Left lung (tissue), 10 donors: ENCODE measurements around the gene PHB1. TPM values are rescaled to one million over a fixed set of nuclear protein-coding genes. Genes with fewer than 3 reads are reported as not detected.
A peak's percentile ranks its signal among the peaks of the same experiment; 100 is the strongest.
"Not testable (repeated sequence)": the region's sequence is repeated elsewhere in the genome, so short reads cannot be mapped to it uniquely, and the experiment has no call there.

ENCODE experiments used
- ATAC-seq: fragments of 200-7000 bp; cut with Tn5 transposase; one replicate; pipeline ENCODE4 v1.9.1; 2020; ENCODE audit warnings: moderate library complexity
- DNase-seq, 4 donors: peaks; one replicate each; pipeline ENCODE4 v3.0.0-alpha.2; 2013 to 2020
- H3K27ac ChIP-seq, 2 donors: fragments of 200-600 bp; sonication (generic) in 1 of 2; one replicate each; pipeline versions ENCODE4 v1.5.0 to v1.8.0; 2020 to 2021
- H3K27me3 ChIP-seq, 2 donors: fragments of 200-600 bp; sonication (generic) in 1 of 2; one replicate each; pipeline versions ENCODE4 v1.5.0 to v1.8.0; 2020 to 2021
- H3K36me3 ChIP-seq, 2 donors: fragments of 200-600 bp; sonication (generic) in 1 of 2; one replicate each; pipeline versions ENCODE4 v1.5.0 to v1.8.0; 2020 to 2021
- H3K4me1 ChIP-seq, 2 donors: fragments of 200-600 bp; one replicate each; pipeline ENCODE4 v1.8.0; 2021
- H3K4me3 ChIP-seq, 2 donors: fragments of 200-600 bp; sonication (generic) in 1 of 2; one replicate each; pipeline versions ENCODE4 v1.5.0 to v1.8.0; 2020 to 2021; ENCODE audit warnings: mild to moderate bottlenecking in 1 of 2
- H3K9me3 ChIP-seq, 2 donors: fragments of 200-600 bp; sonication (generic) in 1 of 2; one replicate each; pipeline versions ENCODE4 v1.5.0 to v1.8.0; 2020 to 2021
- intact Hi-C, 2 donors: fragments of 100-400 bp; cut with DNase I; formaldehyde crosslinking; loops; one replicate each; pipeline versions ENCODE4 v1.11.2 to v1.14.2; 2022
- polyA plus RNA-seq, 6 donors: library from polyadenylated mRNA; unstranded; fragments of 120-200 nt; gene quantifications; one replicate each; pipeline ENCODE4 v1.2.1, GENCODE V29; 2013; ENCODE audit not compliant: insufficient read length in 6 of 6
- total RNA-seq, 2 donors: library from RNA; stranded (reverse); fragmentation: NEBNext Ultra II Directional; extraction: Animal tissue kit (Norgen Biotek cat#: 25700); gene quantifications; one replicate each; pipeline ENCODE4 v1.2.1, GENCODE V29; 2021
- TF ChIP-seq, protein P1 (sequence below), 2 donors: fragments of 200-600 bp; sonication (generic) in 1 of 2; IDR thresholded peaks; one replicate each; pipeline versions ENCODE4 v1.5.0 to v1.8.0; 2021; ENCODE audit warnings: antibody characterized with exemption in 2 of 2
- donor health status: DM: no; HTN: yes; CAD: no.
- donor health status: DM: no; HTN: no; CAD: no.

The PHB1 gene
- total and polyA plus RNA-seq, 8 donors = 146 to 173 (median 162) TPM

DNA sequence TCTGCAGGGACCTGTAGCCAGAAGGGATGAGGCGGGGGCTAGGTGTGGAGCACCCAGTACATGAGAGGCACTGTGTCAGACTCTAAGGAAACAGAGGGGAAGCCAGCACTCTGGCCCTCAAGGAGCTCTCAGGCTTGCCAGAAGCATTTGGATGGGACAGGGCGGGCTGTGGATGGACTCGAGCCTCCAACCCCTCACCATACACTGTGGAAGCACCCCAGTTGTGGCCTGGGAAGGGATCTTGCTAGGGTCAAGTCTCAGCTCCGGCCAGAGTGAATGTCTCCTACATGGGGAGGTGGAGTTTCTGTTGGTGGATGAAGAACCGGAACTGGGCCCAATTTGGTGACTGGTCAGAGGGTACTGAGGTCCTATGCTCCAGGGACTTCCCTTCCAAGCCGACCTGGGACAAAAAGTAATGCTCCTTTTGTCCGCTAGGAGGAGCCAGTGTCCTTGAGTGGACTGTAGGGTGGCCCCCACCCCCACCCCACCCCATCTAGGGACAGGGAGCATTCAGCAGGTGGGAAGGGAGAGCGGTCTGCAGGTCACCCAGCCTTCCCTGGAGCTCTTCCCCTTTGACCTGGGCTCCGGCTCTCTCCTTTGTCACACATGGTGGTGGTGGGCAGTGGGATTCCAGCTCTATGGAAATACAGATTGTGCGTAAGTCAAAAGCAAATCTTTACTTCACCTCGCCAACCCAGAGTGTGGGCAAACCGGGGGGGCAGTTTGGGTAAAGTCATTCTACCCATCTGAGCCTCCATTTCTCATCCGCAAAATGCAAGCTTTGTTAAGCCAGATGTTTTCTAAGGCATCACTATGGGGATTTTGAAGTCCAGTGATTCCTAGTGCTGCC is 20.4 kb upstream of the PHB1 start:
- H3K27me3 ChIP-seq = peaks cover 0 to 40% of the 10 kb centered on the region in 2 donors
- H3K9me3 ChIP-seq = no peaks in the 10 kb centered on the region
- peak; percentile 64 for ATAC-seq
- H3K36me3 ChIP-seq = no peaks in the 10 kb centered on the region
- intact Hi-C loops = loop anchor here in 1 of 2 donors (5.0 kb wide), 1 partner anchor 122 kb away; no protein-coding TSS in a partner anchor
- H3K4me3 ChIP-seq = no peak overlapping the region
- H3K27ac ChIP-seq = no peak overlapping the region
- H3K4me1 ChIP-seq = no peaks in the 10 kb centered on the region
- TF ChIP-seq, protein P1, sequence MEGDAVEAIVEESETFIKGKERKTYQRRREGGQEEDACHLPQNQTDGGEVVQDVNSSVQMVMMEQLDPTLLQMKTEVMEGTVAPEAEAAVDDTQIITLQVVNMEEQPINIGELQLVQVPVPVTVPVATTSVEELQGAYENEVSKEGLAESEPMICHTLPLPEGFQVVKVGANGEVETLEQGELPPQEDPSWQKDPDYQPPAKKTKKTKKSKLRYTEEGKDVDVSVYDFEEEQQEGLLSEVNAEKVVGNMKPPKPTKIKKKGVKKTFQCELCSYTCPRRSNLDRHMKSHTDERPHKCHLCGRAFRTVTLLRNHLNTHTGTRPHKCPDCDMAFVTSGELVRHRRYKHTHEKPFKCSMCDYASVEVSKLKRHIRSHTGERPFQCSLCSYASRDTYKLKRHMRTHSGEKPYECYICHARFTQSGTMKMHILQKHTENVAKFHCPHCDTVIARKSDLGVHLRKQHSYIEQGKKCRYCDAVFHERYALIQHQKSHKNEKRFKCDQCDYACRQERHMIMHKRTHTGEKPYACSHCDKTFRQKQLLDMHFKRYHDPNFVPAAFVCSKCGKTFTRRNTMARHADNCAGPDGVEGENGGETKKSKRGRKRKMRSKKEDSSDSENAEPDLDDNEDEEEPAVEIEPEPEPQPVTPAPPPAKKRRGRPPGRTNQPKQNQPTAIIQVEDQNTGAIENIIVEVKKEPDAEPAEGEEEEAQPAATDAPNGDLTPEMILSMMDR (IDR thresholded peaks at IDR 0.05) = peak; percentile 58 to 67
- peak in 1 of 4 donors; percentile 40 for DNase-seq

DNA sequence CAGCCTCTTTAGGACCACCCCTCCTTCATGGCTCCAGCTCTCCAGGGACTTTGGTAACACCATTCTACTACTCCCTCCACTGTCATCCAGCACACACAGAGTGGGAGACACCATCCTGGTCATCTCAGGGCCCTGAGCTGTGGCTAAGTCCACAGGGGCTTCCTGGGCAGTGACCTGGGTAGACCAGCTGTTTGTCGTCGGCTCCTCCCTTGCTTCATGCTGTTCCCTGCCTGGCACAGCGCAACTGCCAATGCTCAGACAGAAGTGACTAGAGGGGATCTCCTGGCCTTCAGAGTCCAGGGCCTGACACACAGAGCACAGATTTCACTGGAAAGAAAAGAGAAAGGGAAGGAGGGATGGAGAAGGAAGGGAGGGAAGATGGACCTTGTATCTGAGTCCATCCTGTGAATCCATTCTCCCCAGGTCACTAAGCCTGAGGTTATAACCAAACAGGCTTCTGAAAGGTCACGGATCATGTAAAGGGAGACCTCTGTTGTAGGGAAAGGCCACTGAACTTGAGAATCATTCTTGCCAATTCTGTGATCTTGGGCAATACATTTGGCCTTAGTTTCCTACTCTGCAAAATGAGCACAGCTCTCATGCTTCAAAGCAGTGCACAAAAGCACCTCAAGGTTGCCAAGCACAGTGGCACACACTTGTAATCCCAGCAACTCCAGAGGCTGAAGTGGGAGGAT is 18.5 kb upstream of the PHB1 start:
- no peaks in the 10 kb centered on the region for H3K36me3 ChIP-seq
- intact Hi-C loops = no loop called here
- no peak for ATAC-seq

GRCh38 chr17:49431743-49432142 is 17.1 kb upstream of the PHB1 start:
- Histone ChIP-seq H3K27me3 (peaks cover 0 to 23% of the 10 kb centered on the region in 2 donors), H3K4me1 (no peaks in the 10 kb centered on the region), H3K9me3 (no peaks in the 10 kb centered on the region), H3K27ac (no peak overlapping the region), H3K36me3 (no peaks in the 10 kb centered on the region), H3K4me3 (no peak overlapping the region)
- TF ChIP-seq, protein P1 (IDR thresholded peaks at IDR 0.05) = no peak
- intact Hi-C loops = no loop called here
- DNase-seq (no peak), ATAC-seq (no peak)

More for the DNA sequence above, 18.5 kb upstream of the PHB1 start:
- no peak overlapping the region for H3K27ac ChIP-seq
- H3K4me3 ChIP-seq = no peak overlapping the region
- H3K4me1 ChIP-seq = no peaks in the 10 kb centered on the region
- DNase-seq = no peak
- H3K9me3 ChIP-seq = no peaks in the 10 kb centered on the region
- TF ChIP-seq, protein P1 (IDR thresholded peaks at IDR 0.05) = no peak
- H3K27me3 ChIP-seq = peaks cover 0 to 37% of the 10 kb centered on the region in 2 donors

GRCh38 chr17:49425004-49425286 is 10.3 kb upstream of the PHB1 start:
- Histone ChIP-seq H3K27ac (no peak overlapping the region), H3K27me3 (peaks cover 0 to 21% of the 10 kb centered on the region in 2 donors), H3K36me3 (no peaks in the 10 kb centered on the region), H3K4me3 (no peak overlapping the region), H3K9me3 (peaks cover 0 to 13% of the 10 kb centered on the region in 2 donors), H3K4me1 (no peaks in the 10 kb centered on the region)
- TF ChIP-seq, protein P1 (IDR thresholded peaks at IDR 0.05) = no peak
- DNase-seq (no peak), ATAC-seq (no peak)
- intact Hi-C loops = no loop called here

DNA sequence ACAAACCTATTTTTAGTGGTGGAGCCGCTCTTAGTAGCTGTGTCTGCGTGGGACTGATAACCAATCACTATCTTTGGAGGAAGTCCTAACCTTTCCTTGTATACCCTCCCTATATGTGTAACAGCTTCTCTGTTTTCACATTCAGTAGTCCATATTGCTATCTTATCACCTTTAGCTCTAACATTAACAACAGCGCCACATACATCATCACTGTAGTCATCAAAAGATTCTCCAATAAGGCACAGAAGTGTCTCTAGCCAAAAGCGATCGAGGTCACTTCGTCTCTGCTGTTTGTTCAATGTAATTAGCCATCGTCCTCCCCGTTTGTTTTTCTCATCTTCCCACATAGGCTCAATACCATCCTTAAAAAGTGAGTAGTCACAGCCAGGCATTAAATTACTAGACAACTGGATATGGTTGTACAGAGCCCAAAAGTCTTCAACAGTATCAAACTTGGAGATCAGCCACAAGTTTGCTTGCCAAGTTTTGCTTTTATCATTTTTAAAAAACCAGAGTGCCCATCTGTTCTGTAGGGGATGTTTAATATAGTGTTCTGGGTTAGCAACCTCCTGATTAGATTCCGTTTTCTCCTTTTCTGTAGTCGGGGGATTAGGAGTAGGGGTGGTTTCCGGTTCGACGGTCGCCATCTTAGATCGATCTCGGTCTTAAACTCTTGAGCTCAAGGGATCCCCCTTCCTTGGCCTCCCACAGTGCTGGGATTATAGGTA is 9.8 kb upstream of the PHB1 start:
- Histone ChIP-seq H3K9me3 (peaks cover 0 to 13% of the 10 kb centered on the region in 2 donors), H3K27me3 (peaks cover 0 to 16% of the 10 kb centered on the region in 2 donors)
- H3K27ac ChIP-seq, H3K4me3 ChIP-seq, H3K36me3 ChIP-seq, intact Hi-C loops, H3K4me1 ChIP-seq, DNase-seq, ATAC-seq: not testable (repeated sequence)
